Activated CD8-positive, alpha-beta memory T cell treated with anti-CD3 and anti-CD28 coated beads, Interleukin-2, amount 50 U/mL, for 1 hour (primary cell): ENCODE results near the gene PRKRA.
"Not testable (repeated sequence)": the region's sequence is repeated elsewhere in the genome, so short reads cannot be mapped to it uniquely, and the experiment has no call there.

Experiments used
- DNase-seq: peaks from one replicate; pipeline ENCODE4 v3.0.0-alpha.2; 2020; ENCODE audit errors: extremely low read depth

Gene PRKRA

GRCh38 chr2:178450774-178451525 is at the start of gene PRKRA, which contains the start of gene PJVK:
Gene PRKRA (minus strand): TSS chr2:178451175. CDS start chr2:178451030, 145 bp downstream.
Gene PJVK (plus strand): TSS chr2:178451378. CDS start chr2:178453410, 2,032 bp downstream.
- peak; percentile 84 for DNase-seq

DNA sequence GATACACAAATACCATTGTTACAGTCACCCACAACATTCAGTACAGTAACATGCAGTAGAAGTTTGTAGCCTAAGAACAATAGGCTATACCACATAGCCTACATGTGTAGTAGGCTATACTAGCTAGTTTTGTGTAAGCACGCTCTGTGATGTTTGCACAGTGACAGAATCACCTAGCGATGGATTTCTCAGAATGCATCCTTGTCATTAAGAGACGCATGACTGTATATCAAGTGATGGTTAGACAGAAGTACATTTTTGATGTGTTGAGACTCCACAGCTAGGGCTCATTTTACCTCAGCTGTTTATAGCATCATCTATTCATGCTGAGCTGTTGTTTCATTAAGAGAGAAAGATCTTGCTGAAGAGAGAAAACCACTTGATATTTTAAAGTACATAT is 48.7 kb upstream of the PRKRA start:
- DNase-seq: no peak

- no peak for DNase-seq
Observed at GRCh38 chr2:178498137-178498536, 47.2 kb upstream of the PRKRA start.

DNA sequence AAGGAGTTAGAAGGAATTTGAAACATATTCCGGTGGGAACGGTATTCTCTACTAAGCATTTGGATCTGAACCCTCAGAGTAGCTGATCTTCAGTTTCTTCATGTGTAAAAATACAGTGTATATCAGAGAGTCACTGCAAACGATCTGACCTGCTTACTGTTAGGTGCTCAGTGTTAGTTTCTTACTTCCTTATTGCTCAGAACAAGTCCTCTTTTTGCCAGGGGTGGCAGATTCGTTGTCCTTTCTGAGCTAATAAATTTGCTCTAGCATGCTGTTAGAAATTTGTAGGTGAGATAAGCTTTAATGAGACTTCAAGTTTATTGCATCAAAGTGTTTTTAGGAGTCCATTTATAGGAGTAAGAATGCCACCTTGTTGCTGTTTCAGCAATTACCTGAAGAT is 45.1 kb upstream of the PRKRA start:
- DNase-seq: no peak

DNA sequence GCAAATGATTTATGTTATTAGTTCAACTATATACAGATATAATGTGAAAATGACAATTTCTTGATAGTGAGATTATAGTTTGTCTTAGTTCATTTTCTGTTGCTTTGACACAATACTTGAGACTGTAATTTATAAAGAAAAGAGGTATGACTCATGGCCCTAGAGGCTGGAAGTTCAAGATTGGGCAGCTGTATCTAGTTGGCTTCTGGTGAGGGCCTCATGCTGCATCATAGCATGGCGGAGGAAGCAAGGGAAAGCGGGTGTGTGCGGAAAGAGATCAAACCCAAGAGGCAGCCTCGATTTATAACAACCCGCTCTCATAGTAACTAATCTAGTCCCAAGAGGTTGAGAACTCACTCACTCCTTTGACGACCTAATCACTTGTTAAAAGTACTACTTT is 40.6 kb upstream of the PRKRA start:
- DNase-seq: no peak

DNA sequence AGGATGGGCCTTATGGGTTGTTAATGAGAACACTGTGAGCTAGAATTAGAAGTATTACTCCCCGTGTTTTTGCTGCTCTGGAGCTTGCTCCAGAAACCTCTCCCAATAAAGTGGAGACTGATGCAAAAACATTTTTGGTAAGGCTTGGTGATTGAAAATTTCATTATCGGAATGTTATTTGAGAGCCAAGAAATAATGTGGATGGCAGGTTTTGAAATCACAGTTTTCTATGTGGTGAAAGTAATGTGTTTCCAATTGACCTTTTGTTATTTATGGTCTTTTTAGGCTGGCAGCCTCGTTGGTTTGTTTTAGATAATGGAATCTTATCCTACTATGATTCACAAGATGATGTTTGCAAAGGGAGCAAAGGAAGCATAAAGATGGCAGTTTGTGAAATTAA is 34.4 kb upstream of the PRKRA start:
- DNase-seq: no peak

- no peak for DNase-seq
Observed at GRCh38 chr2:178484245-178485041, 33.5 kb upstream of the PRKRA start.

- no peak for DNase-seq
Observed at GRCh38 chr2:178482437-178482836, 31.5 kb upstream of the PRKRA start.

DNA sequence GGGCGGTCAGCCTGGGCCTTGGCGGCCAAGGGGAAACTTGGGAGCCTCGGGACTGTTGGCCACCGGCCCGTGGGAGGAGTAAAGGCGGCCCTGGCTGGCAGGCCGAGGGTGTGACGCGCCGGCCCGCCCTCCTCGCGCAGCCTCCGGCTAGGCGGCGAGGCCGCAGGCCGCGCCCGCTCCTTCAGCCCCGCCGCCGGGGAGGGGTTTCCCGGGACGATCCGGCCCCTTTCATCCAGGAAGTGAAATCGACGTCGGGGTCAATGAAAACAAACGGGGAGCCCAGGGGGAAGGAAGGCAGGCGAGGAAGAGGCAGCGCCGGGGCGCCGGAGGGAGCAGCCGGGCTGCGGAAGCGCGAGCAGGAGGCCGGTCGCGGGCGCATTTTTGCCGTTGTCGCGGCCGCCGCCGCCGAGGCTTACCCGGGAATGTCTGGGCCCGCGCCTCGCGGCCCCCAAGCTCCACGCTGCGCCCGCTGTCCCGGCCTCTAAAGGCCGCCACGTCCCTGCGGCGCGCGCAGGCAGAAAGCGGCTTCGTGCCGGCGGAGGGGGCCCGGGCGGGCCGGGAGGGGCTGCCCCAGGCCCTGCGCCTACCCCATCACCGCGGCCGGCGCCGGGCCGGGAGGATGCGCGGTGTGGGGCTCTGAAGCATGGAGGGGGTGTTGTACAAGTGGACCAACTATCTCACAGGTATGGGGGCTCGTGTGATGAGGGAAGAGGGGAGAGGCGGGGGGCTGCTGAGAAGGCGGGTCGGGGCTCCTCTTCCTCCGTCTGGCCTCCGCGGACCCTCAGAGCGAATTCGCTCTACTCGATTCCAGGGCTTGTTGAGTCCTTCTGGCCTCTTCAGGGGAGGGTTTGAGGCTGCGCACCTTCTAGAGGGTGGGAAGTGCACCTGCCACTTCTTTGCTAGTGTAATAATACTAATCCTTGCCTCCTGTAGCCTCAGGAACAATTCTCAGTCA is 29.5 kb upstream of the PRKRA start, which contains the start of gene PLEKHA3:
Gene PLEKHA3 (plus strand): TSS at position 231 of the 955 bp plus-strand sequence. CDS start 413 bp downstream, at position 644.
- DNase-seq: peak; percentile 33

DNA sequence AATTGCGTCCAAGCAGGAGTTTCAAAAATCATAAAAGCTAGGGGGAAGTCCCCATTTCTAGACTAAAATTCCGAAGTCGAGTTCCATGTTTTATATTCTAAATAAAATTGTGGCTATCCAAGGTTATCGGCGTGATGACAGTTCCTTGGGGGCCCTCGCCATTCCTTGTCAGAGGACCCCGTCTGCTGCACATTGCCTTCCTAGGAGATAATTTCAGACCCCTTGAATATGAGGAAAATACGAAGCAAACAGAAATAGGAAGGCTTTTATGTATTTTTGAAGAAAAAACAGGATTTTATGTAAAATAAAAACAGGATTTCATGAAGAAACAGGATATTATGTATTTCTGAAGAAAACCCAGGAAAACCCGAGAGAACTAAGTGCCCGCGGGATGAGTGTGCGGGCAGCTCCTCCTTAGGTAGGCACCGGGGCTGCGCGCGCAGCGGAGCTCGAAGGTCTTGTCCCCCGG is 28.8 kb upstream of the PRKRA start:
- DNase-seq: no peak

DNA sequence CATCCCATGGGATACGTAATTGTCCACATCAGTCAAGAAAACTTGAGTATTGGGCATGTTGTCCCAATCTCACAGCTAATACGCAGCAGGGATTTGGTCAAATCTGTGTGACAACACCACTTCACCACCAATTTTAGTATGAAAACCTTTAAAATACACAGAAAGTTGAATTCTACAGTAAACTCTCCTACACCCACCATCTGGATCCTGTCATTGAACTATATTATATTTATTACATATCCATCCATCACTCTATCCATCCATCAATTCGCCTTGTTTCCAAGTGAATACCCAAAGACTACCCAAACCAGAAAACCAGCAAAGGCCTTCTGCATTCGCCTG is 28.3 kb upstream of the PRKRA start:
- DNase-seq: no peak

DNA sequence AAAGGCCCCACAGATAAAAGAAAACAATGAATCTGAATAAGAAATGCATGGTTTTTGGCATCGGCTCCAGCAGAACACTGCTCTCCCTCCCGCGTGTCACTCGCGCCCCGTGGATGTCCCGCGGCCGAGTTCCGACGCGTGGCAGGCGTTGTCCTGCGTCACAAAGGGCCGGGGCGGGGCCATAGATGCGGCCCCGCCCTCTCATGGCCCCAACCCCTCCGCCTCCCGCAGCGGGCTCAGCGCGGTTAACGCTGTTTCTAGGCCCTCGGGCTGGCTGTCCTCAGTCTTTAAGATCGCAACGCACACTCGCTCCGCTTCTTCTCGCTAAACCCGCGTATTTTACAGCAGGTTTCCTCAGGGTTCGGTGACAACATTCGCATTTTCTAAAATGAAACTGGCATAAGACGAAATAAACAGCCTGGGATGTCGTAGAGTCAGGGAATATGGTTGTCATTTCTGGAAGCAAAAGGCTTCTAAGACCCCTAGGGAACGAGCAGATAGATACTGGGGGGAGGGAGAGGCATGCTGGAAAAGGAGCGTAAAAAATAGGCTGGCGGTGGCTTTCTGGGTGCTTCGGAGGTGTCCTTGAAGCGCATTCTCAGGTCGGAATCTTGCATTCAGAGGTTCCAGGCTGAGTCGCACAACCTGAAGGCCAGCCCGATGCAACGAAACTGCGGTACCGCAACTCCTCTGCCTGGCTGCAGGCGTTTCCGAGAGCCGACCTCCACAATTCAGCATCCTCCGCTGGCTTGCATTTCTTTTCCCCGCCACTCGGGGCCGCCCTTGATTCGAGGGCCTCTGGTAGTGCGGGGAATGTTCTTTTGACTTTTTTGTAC is 27.7 kb upstream of the PRKRA start, which contains the start of gene FKBP7:
Gene FKBP7 (minus strand): TSS at position 162 of the 836 bp plus-strand sequence. CDS start 101 bp downstream, at position 61.
- DNase-seq: peak; percentile 43

DNA sequence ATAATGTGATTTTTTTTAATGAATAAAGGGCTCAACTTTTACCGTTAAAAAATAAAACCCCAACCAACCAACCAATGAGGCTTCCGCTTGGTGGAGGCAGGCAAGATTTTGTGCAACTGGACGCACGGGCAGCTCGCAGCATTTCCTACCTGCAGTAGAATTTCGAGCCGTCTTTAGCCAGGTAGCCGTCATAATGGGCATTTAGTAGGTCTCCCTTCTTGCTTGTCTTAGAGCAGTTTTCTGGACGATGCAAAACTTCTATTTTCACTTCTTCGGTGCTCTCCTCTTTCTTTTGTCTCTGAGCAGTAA is 27.1 kb upstream of the PRKRA start:
- DNase-seq: no peak

GRCh38 chr2:178477443-178478129 is 26.6 kb upstream of the PRKRA start:
- DNase-seq: no peak

- no peak for DNase-seq
Observed at GRCh38 chr2:178476477-178476876, 25.5 kb upstream of the PRKRA start.

GRCh38 chr2:178474560-178474959 is 23.6 kb upstream of the PRKRA start:
- no peak for DNase-seq

DNA sequence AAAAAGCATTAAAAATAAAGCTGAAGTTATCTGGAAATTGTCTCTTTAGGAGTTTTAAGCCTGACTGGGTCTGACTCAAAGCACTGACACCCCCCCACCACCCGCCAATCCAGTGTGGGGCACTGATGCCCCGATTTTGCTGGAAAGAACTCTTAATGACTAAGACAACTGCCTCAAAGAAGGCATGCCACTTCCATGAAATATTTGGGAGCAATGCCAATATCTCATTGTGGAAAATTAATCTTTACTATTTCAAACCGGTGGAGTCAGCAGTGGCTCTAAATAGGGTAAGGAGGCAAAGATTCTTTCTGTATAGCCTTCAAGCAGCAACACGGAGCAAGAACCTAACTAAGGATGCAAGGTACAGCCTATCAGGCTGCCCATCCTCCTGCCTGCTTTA is 23.0 kb upstream of the PRKRA start:
- DNase-seq: no peak

GRCh38 chr2:178473373-178473772 is 22.4 kb upstream of the PRKRA start:
- no peak for DNase-seq

DNA sequence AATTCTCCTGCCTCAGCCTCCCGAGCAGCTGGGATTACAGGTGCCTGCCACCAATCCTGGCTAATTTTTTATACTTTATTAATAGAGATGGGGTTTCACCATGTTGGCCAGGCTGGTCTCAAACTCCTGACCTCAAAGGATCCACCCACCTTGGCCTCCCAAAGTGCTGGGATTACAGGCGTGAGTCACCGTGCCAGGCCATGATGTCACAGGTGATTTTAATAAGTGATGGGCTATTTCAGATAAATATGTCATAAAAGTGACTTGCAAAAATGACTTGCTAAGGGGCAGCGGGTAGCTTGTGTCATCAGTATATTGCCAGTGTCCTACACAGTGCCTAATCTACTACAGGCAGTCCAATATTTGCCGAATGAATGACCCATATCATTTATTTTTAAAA is 20.3 kb upstream of the PRKRA start:
- DNase-seq: not testable (repeated sequence)

DNA sequence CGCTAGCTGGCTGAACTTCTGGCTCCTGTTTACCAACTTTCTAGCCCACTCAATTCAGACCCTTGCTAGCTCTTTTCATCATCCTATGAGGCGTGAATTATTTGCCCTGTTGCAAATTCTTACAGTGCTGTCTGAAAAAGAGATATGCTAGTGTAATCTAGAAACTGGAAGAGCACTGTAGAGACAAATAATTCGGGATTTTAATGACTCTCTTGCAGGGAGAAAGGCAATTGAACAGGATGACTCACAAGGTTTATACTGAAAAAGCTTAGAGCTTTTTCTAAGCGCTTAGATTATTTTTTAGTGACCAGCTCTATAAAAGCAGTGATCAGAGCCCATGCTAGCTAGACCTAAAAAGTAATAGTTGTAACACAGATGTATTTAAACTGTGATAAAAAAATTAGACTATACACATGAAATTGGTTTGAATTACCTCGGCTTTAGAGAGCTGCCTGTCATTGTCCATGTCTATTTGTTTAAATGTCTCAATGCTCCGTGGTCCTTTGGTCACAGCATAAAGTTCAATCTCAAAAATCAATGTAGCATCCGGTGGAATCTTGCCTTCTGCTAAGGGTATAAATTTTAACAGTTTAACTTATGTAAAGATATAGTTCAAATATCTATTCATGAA is 18.4 kb upstream of the PRKRA start:
- no peak for DNase-seq
